OCI-LY1 (cell line): ENCODE data around the gene CCNL2.

Experiments used
- H2AFZ ChIP-seq: fragments of 200-600 bp; sonication (generic), shearing (Covaris generic); 2 replicates; pipeline ENCODE4 v1.6.0; 2014; ENCODE audit warnings: antibody characterized with exemption, mild to moderate bottlenecking, low read length
- H3F3A ChIP-seq: fragments of 200-600 bp; sonication (generic), shearing (Covaris generic); 2 replicates; pipeline ENCODE4 v1.6.0; 2014; ENCODE audit warnings: mild to moderate bottlenecking, antibody characterized with exemption, low read length, moderate library complexity; ENCODE audit not compliant: insufficient read depth
- H3K27ac ChIP-seq: fragments of 200-600 bp; sonication (generic); 2 replicates; pipeline ENCODE4 v1.5.1; 2014; ENCODE audit warnings: low read length, mixed run types, mild to moderate bottlenecking, low read depth; ENCODE audit not compliant: poor library complexity, severe bottlenecking
- H3K27me3 ChIP-seq: fragments of 200-600 bp; sonication (generic); 2 replicates; pipeline ENCODE4 v1.6.0; 2014; ENCODE audit warnings: antibody characterized with exemption, mild to moderate bottlenecking, low read length, moderate library complexity; ENCODE audit not compliant: insufficient read depth
- H3K36me3 ChIP-seq: fragments of 200-600 bp; sonication (generic); 2 replicates; pipeline ENCODE4 v1.6.1; 2014; ENCODE audit warnings: mild to moderate bottlenecking, antibody characterized with exemption, low read length, moderate library complexity, mixed read lengths; ENCODE audit not compliant: insufficient read depth
- H3K4me1 ChIP-seq: fragments of 200-600 bp; sonication (generic); 2 replicates; pipeline ENCODE4 v1.5.1; 2014; ENCODE audit warnings: mild to moderate bottlenecking, low read length, moderate library complexity; ENCODE audit not compliant: insufficient read depth, severe bottlenecking
- H3K4me2 ChIP-seq: fragments of 200-600 bp; sonication (generic), shearing (Covaris generic); 2 replicates; pipeline ENCODE4 v1.6.1; 2014; ENCODE audit warnings: low read length
- H3K4me3 ChIP-seq: fragments of 200-600 bp; sonication (generic); 2 replicates; pipeline ENCODE4 v1.5.1; 2014; ENCODE audit warnings: low read length, low read depth, mild to moderate bottlenecking, mixed read lengths; ENCODE audit not compliant: poor library complexity, severe bottlenecking
- H3K79me2 ChIP-seq: fragments of 200-600 bp; shearing (Covaris generic); 2 replicates; pipeline ENCODE4 v1.6.1; 2016; ENCODE audit warnings: mixed run types, low read length, mixed read lengths; ENCODE audit not compliant: insufficient read depth
- H3K9ac ChIP-seq: fragments of 200-600 bp; sonication (generic), shearing (Covaris generic); 2 replicates; pipeline ENCODE4 v1.6.1; 2014; ENCODE audit warnings: mild to moderate bottlenecking, low read length, mixed read lengths
- H3K9me2 ChIP-seq: fragments of 200-600 bp; sonication (generic), shearing (Covaris generic); 2 replicates; pipeline ENCODE4 v1.6.1; 2014; ENCODE audit warnings: low read depth, mild to moderate bottlenecking, low read length, mixed read lengths
- H3K9me3 ChIP-seq: fragments of 200-600 bp; shearing (Covaris generic); 2 replicates; pipeline ENCODE4 v1.6.1; 2014; ENCODE audit warnings: low read length, mixed read lengths
- H4K20me1 ChIP-seq: fragments of 200-600 bp; sonication (generic), shearing (Covaris generic); 2 replicates; pipeline ENCODE4 v1.6.0; 2016; ENCODE audit warnings: mild to moderate bottlenecking, low read length; ENCODE audit not compliant: insufficient read depth
- CTCF ChIP-seq: fragments of 200-600 bp; sonication (generic), shearing (Covaris generic); IDR thresholded peaks from 2 replicates; pipeline ENCODE4 v1.5.1; 2017; ENCODE audit warnings: mild to moderate bottlenecking, antibody characterized with exemption, low read length, moderate library complexity, mixed read lengths
- EZH2 ChIP-seq: fragments of 200-600 bp; sonication (generic), shearing (Covaris generic); IDR thresholded peaks from 2 replicates; pipeline ENCODE4 v1.8.0; 2017; ENCODE audit warnings: borderline replicate concordance, mixed run types, mild to moderate bottlenecking, antibody characterized with exemption, low read length, moderate library complexity, mixed read lengths

The CCNL2 gene

GRCh38 chr1:1436630-1437032, 37.5 kb upstream of the CCNL2 start:
- Histone ChIP-seq H3K4me1 (no peaks in the 10 kb centered on the region), H3K27me3 (peaks cover 7% of the 10 kb centered on the region; the same call in 1 of the 2 replicates), H3K4me2 (no peak overlapping the region), H3K36me3 (no peaks in the 10 kb centered on the region), H3K27ac (no peak overlapping the region), H2AFZ (no peak overlapping the region), H3K4me3 (no peak overlapping the region), H3K9me3 (no peaks in the 10 kb centered on the region), H3K9ac (no peak overlapping the region), H3K79me2 (no peaks in the 10 kb centered on the region), H4K20me1 (no peaks in the 10 kb centered on the region), H3F3A (no peaks in the 10 kb centered on the region), H3K9me2 (no peaks in the 10 kb centered on the region)
- TF ChIP-seq CTCF (no peak), EZH2 (no peak)

DNA sequence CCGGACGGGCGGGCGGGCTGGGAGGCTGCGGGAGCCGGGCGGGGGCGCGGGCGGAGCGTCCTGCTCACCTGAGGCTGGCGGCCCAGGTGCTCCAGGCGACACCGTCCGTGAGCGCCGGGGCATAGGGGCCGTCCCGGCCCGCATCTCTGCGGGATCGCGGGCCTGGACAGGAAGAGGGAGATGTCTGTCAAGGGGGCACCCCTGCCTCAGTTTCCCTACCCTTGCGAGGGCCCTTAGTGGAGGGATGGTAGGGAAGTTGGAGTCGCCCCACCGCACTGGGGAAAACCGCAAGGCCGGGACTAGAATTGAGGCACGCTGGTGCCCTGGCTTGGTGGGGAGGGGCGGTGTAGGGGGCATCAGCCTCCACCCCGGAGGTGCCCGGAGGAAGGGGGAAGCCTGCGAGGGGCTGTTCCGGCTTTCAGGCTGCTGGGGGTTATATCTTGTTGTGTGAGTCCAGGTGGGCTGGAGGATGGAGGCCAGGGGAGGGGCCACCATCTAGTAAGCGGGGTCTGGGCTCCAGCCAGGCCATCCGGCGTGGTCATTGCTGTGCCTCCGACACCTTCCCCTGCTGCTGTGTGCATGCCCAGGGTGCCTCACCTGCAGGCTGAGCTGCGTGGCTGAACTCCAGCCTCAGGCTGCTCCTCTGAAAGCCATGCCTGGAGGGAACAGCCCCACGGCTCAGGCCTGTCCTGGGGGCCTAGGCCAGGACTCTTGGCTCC, 36.9 kb upstream of the CCNL2 start:
- no peaks in the 10 kb centered on the region for H3K4me1 ChIP-seq
- H3K79me2 ChIP-seq, result no peaks in the 10 kb centered on the region
- H3K9me2 ChIP-seq, result no peaks in the 10 kb centered on the region
- H3K27ac ChIP-seq, result no peak overlapping the region
- H3K9me3 ChIP-seq, result no peaks in the 10 kb centered on the region
- H2AFZ ChIP-seq, result no peak overlapping the region
- H3K9ac ChIP-seq, result no peak overlapping the region
- H3K4me2 ChIP-seq, result no peak overlapping the region
- H3K4me3 ChIP-seq, result no peak overlapping the region
- peaks cover 7% of the 10 kb centered on the region; the same call in 1 of the 2 replicates for H3K27me3 ChIP-seq
- no peaks in the 10 kb centered on the region for H4K20me1 ChIP-seq
- no peaks in the 10 kb centered on the region for H3K36me3 ChIP-seq
- TF ChIP-seq EZH2 (no peak), CTCF (no peak)
- no peaks in the 10 kb centered on the region for H3F3A ChIP-seq

DNA sequence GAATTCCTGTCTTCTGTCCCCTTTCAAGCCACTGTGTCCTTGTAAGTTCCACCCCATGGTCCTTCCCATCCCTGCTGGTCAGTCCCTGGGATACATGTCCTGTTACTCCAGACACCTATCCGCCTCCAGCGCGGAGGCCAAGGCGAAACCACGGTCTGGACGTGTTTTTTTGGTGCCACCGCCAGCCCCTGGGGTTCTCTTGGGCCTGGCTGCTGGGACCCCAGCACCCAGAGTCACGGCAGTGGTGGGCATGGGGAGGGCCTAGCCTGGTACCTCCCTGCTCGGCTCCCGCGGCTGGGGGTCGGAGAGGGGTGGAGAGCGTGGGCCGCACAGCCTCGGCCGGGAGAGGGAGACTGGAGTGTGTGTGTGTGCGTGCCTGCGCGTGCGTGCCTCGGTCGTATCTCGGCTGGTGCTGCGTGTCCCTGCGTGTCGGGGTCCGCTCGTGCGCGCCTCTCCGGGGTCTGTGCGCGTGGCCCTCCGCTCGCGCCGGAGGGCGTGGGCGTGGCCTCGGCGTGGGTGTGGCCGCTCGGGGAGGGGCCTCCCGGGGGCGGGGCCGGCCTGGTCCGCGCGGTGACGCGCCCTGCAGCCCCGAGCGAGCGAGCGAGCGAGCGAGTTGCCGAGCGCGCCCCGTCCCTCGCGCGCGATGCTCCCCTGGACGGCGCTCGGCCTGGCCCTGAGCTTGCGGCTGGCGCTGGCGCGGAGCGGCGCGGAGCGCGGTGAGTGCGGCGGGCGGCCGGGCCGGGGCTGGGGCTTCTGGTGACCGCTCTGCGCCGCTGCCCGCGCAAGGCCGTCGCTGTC, 36.2 kb upstream of the CCNL2 start, which contains the start of gene VWA1:
Gene VWA1 (plus strand): TSS at position 585 of the 798 bp plus-strand sequence. CDS start 59 bp downstream, at position 644.
- no peak within 1 kb of the TSS for H3K9ac ChIP-seq
- peaks cover 7% of the 10 kb centered on the region; the same call in 1 of the 2 replicates for H3K27me3 ChIP-seq
- H3K36me3 ChIP-seq, result no peaks in the 10 kb centered on the region
- H3K9me3 ChIP-seq, result no peaks in the 10 kb centered on the region
- no peaks in the 10 kb centered on the region for H3K9me2 ChIP-seq
- H2AFZ ChIP-seq, result no peak within 1 kb of the TSS
- H4K20me1 ChIP-seq, result no peaks in the 10 kb centered on the region
- no peak within 1 kb of the TSS for H3K4me3 ChIP-seq
- H3K27ac ChIP-seq, result no peak within 1 kb of the TSS
- H3F3A ChIP-seq, result no peaks in the 10 kb centered on the region
- TF ChIP-seq CTCF (no peak), EZH2 (no peak)
- H3K79me2 ChIP-seq, result no peaks in the 10 kb centered on the region
- H3K4me1 ChIP-seq, result no peaks in the 10 kb centered on the region
- no peak within 1 kb of the TSS for H3K4me2 ChIP-seq
